OCI-LY1 (cell line): ENCODE measurements around the gene FBLN2.

Source experiments
- H2AFZ ChIP-seq: fragments of 200-600 bp; sonication (generic), shearing (Covaris generic); 2 replicates; pipeline ENCODE4 v1.6.0; 2014; ENCODE audit warnings: antibody characterized with exemption, mild to moderate bottlenecking, low read length
- H3F3A ChIP-seq: fragments of 200-600 bp; sonication (generic), shearing (Covaris generic); 2 replicates; pipeline ENCODE4 v1.6.0; 2014; ENCODE audit warnings: mild to moderate bottlenecking, antibody characterized with exemption, low read length, moderate library complexity; ENCODE audit not compliant: insufficient read depth
- H3K27ac ChIP-seq: fragments of 200-600 bp; sonication (generic); 2 replicates; pipeline ENCODE4 v1.5.1; 2014; ENCODE audit warnings: low read length, mixed run types, mild to moderate bottlenecking, low read depth; ENCODE audit not compliant: poor library complexity, severe bottlenecking
- H3K27me3 ChIP-seq: fragments of 200-600 bp; sonication (generic); 2 replicates; pipeline ENCODE4 v1.6.0; 2014; ENCODE audit warnings: antibody characterized with exemption, mild to moderate bottlenecking, low read length, moderate library complexity; ENCODE audit not compliant: insufficient read depth
- H3K36me3 ChIP-seq: fragments of 200-600 bp; sonication (generic); 2 replicates; pipeline ENCODE4 v1.6.1; 2014; ENCODE audit warnings: mild to moderate bottlenecking, antibody characterized with exemption, low read length, moderate library complexity, mixed read lengths; ENCODE audit not compliant: insufficient read depth
- H3K4me1 ChIP-seq: fragments of 200-600 bp; sonication (generic); 2 replicates; pipeline ENCODE4 v1.5.1; 2014; ENCODE audit warnings: mild to moderate bottlenecking, low read length, moderate library complexity; ENCODE audit not compliant: insufficient read depth, severe bottlenecking
- H3K4me2 ChIP-seq: fragments of 200-600 bp; sonication (generic), shearing (Covaris generic); 2 replicates; pipeline ENCODE4 v1.6.1; 2014; ENCODE audit warnings: low read length
- H3K4me3 ChIP-seq: fragments of 200-600 bp; sonication (generic); 2 replicates; pipeline ENCODE4 v1.5.1; 2014; ENCODE audit warnings: low read length, low read depth, mild to moderate bottlenecking, mixed read lengths; ENCODE audit not compliant: poor library complexity, severe bottlenecking
- H3K79me2 ChIP-seq: fragments of 200-600 bp; shearing (Covaris generic); 2 replicates; pipeline ENCODE4 v1.6.1; 2016; ENCODE audit warnings: mixed run types, low read length, mixed read lengths; ENCODE audit not compliant: insufficient read depth
- H3K9ac ChIP-seq: fragments of 200-600 bp; sonication (generic), shearing (Covaris generic); 2 replicates; pipeline ENCODE4 v1.6.1; 2014; ENCODE audit warnings: mild to moderate bottlenecking, low read length, mixed read lengths
- H3K9me2 ChIP-seq: fragments of 200-600 bp; sonication (generic), shearing (Covaris generic); 2 replicates; pipeline ENCODE4 v1.6.1; 2014; ENCODE audit warnings: low read depth, mild to moderate bottlenecking, low read length, mixed read lengths
- H3K9me3 ChIP-seq: fragments of 200-600 bp; shearing (Covaris generic); 2 replicates; pipeline ENCODE4 v1.6.1; 2014; ENCODE audit warnings: low read length, mixed read lengths
- H4K20me1 ChIP-seq: fragments of 200-600 bp; sonication (generic), shearing (Covaris generic); 2 replicates; pipeline ENCODE4 v1.6.0; 2016; ENCODE audit warnings: mild to moderate bottlenecking, low read length; ENCODE audit not compliant: insufficient read depth
- EZH2 ChIP-seq: fragments of 200-600 bp; sonication (generic), shearing (Covaris generic); IDR thresholded peaks from 2 replicates; pipeline ENCODE4 v1.8.0; 2017; ENCODE audit warnings: borderline replicate concordance, mixed run types, mild to moderate bottlenecking, antibody characterized with exemption, low read length, moderate library complexity, mixed read lengths
- TF ChIP-seq, protein P1 (sequence below): fragments of 200-600 bp; sonication (generic), shearing (Covaris generic); IDR thresholded peaks from 2 replicates; pipeline ENCODE4 v1.5.1; 2017; ENCODE audit warnings: mild to moderate bottlenecking, antibody characterized with exemption, low read length, moderate library complexity, mixed read lengths

Gene FBLN2

DNA sequence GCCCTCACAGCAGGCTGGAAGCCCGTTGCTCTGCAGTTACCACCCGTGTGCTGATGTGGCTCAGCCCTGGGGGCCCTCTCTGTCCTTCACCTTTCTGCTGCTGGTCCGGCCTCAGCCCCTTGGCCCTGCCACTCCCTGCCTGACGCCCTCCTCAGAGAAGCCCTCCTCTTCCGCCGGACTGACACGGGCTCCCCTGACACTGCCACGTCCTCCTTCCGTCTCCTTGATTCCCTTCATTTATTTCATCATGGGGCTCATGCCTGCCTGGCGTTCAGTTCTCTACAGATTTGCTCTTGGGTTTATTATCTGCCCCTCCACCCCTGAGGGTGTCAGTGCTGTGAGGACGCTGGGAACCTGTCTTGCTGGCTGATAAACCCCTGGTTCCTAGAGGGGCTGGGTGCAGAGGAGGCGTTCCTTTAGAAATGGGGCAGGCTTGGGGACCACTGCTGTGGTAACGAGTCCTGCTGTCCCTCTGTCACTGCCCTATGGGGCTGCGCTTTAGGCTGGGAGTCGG lies 19.6 kb downstream of the FBLN2 start:
- Histone ChIP-seq H3K27me3 (0 out of 2 replicates have a peak, but pooled peaks cover 6% of the 10 kb centered on the region), H3K9me3 (no peaks in the 10 kb centered on the region), H4K20me1 (no peaks in the 10 kb centered on the region), H2AFZ (no peak overlapping the region), H3K27ac (no peak overlapping the region), H3K36me3 (no peaks in the 10 kb centered on the region), H3K4me3 (no peak overlapping the region), H3K4me1 (no peaks in the 10 kb centered on the region), H3K9me2 (no peaks in the 10 kb centered on the region), H3K79me2 (no peaks in the 10 kb centered on the region), H3F3A (no peaks in the 10 kb centered on the region), H3K4me2 (no peak overlapping the region), H3K9ac (no peak overlapping the region)
- no peak for TF ChIP-seq EZH2
- TF ChIP-seq, protein P1, sequence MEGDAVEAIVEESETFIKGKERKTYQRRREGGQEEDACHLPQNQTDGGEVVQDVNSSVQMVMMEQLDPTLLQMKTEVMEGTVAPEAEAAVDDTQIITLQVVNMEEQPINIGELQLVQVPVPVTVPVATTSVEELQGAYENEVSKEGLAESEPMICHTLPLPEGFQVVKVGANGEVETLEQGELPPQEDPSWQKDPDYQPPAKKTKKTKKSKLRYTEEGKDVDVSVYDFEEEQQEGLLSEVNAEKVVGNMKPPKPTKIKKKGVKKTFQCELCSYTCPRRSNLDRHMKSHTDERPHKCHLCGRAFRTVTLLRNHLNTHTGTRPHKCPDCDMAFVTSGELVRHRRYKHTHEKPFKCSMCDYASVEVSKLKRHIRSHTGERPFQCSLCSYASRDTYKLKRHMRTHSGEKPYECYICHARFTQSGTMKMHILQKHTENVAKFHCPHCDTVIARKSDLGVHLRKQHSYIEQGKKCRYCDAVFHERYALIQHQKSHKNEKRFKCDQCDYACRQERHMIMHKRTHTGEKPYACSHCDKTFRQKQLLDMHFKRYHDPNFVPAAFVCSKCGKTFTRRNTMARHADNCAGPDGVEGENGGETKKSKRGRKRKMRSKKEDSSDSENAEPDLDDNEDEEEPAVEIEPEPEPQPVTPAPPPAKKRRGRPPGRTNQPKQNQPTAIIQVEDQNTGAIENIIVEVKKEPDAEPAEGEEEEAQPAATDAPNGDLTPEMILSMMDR = no peak

DNA sequence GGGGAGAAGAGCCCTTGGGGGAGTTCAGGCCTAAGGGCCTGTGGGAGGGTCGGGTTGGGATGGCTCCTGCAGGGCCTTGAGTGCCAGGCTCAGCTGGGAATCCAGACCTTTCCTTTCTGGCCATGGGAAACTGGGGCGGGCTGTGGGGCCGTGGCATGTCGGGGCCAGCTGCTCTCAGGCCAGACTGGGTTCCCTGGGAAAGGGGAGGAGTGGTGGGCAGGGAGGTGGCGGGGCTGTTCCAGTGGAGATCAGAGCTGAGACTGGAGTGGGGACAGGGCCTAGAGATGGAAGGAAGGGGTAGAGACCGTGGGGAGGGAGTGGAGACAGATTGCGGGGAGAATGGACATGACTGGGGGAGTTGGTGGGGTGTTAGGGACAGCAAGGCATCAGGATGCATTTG lies 20.3 kb downstream of the FBLN2 start:
- H3K27me3 ChIP-seq = 0 out of 2 replicates have a peak, but pooled peaks cover 6% of the 10 kb centered on the region
- no peaks in the 10 kb centered on the region for H3K36me3 ChIP-seq
- no peaks in the 10 kb centered on the region for H4K20me1 ChIP-seq
- H3F3A ChIP-seq = no peaks in the 10 kb centered on the region
- H3K4me3 ChIP-seq = no peak overlapping the region
- no peaks in the 10 kb centered on the region for H3K4me1 ChIP-seq
- H3K79me2 ChIP-seq = no peaks in the 10 kb centered on the region
- H3K4me2 ChIP-seq = no peak overlapping the region
- H3K9ac ChIP-seq = no peak overlapping the region
- TF ChIP-seq EZH2 = no peak
- TF ChIP-seq, protein P1 = no peak
- no peak overlapping the region for H2AFZ ChIP-seq
- H3K9me3 ChIP-seq = no peaks in the 10 kb centered on the region
- no peaks in the 10 kb centered on the region for H3K9me2 ChIP-seq
- no peak overlapping the region for H3K27ac ChIP-seq

DNA sequence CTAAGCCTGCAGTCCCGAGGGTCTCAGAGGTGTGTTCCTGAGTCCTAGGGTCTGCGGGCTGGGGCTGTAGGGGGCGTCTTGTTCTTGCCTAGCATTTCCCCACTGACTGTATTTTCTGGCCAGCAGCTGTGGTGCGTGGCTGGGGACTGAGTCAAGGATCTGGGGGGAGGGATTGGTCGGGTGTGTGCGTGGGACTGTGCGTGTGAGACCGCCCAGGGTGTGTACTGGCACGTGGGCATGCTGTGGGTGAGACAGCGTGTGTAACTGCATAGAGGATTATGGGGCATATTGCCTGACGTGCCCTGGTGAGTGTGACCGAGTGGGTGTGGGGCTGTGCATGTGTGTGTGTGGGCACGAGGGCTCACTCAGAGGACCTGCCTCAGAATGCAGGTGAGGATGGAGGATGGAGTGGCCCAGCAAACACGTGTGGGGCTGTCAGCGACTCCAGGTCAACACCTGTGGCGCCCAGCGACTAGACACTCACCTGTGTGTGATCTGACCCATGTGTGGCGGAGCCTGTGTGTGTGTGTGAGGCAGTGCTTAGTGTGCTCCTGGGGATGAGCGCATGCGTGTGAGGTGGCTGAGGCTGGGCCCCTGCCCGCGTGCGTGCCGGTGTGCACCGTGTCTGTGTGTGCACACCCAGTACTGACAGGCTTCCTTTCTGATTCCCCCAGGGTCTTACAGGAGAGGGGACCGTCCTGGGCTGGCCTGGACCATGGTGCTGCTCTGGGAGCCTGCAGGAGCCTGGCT lies 20.9 kb downstream of the FBLN2 start:
- H4K20me1 ChIP-seq = no peaks in the 10 kb centered on the region
- no peaks in the 10 kb centered on the region for H3F3A ChIP-seq
- no peaks in the 10 kb centered on the region for H3K9me2 ChIP-seq
- no peaks in the 10 kb centered on the region for H3K36me3 ChIP-seq
- H3K27ac ChIP-seq = no peak overlapping the region
- H3K4me1 ChIP-seq = no peaks in the 10 kb centered on the region
- H2AFZ ChIP-seq = no peak overlapping the region
- no peak overlapping the region for H3K4me3 ChIP-seq
- no peak for TF ChIP-seq EZH2
- TF ChIP-seq, protein P1 = no peak
- 0 out of 2 replicates have a peak, but pooled peaks cover under 1% of the 10 kb centered on the region for H3K27me3 ChIP-seq
- H3K79me2 ChIP-seq = no peaks in the 10 kb centered on the region
- H3K4me2 ChIP-seq = no peak overlapping the region
- H3K9ac ChIP-seq = no peak overlapping the region
- no peaks in the 10 kb centered on the region for H3K9me3 ChIP-seq
